ENCODE results near the gene CERK. TPM values are rescaled to one million over a fixed set of nuclear protein-coding genes. Genes with fewer than 3 reads are reported as not detected.

The CERK gene
- polyA plus RNA-seq, 1 of the 3 experiments (the other 2 are of a cell fraction) = 32.6 TPM

- 95% methylated on average over 13 of the region's 15 CpGs for WGBS (ENCODE audit: low lambda C conversion rate)
- no peaks in the 10 kb centered on the region for H4K20me1 ChIP-seq (ENCODE audit: insufficient read depth)
- DNase-seq = no peak
- ChIA-PET POLR2A (no interaction called here), CTCF (interaction anchor here (1.3 to 2.5 kb wide), 2 partner anchors 71 to 124 kb away, joined by 3 to 17 read pairs; no protein-coding TSS in a partner anchor)
- no peaks in the 10 kb centered on the region for H3K27me3 ChIP-seq (ENCODE audit: insufficient read depth)
- H3F3A ChIP-seq (replicated peaks; ENCODE audit: insufficient read depth) = no peaks in the 10 kb centered on the region
- no peak overlapping the region for H3K9ac ChIP-seq
- H2AFZ ChIP-seq (ENCODE audit: low read depth) = no peak overlapping the region
- no peak overlapping the region for H3K4me2 ChIP-seq
- no peak overlapping the region for H3K27ac ChIP-seq (ENCODE audit: low read depth in 2 of 2, low read length in 1 of 2)
- H3K79me2 ChIP-seq (ENCODE audit: insufficient read depth) = no peaks in the 10 kb centered on the region
- TF ChIP-seq JUND (IDR thresholded peaks at IDR 0.05) = no peak
- TF ChIP-seq, protein P1, sequence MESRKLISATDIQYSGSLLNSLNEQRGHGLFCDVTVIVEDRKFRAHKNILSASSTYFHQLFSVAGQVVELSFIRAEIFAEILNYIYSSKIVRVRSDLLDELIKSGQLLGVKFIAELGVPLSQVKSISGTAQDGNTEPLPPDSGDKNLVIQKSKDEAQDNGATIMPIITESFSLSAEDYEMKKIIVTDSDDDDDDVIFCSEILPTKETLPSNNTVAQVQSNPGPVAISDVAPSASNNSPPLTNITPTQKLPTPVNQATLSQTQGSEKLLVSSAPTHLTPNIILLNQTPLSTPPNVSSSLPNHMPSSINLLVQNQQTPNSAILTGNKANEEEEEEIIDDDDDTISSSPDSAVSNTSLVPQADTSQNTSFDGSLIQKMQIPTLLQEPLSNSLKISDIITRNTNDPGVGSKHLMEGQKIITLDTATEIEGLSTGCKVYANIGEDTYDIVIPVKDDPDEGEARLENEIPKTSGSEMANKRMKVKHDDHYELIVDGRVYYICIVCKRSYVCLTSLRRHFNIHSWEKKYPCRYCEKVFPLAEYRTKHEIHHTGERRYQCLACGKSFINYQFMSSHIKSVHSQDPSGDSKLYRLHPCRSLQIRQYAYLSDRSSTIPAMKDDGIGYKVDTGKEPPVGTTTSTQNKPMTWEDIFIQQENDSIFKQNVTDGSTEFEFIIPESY (IDR thresholded peaks at IDR 0.05; ENCODE audit: borderline replicate concordance, low read depth) = no peak
- TF ChIP-seq FOSL2 (IDR thresholded peaks at IDR 0.05; ENCODE audit: borderline replicate concordance, low read depth) = no peak
- TF ChIP-seq GATA2 (CRISPR knock-in tag; IDR thresholded peaks at IDR 0.05) = no peak
- no peak for TF ChIP-seq ELF1 (IDR thresholded peaks at IDR 0.05)
- TF ChIP-seq MEF2A (IDR thresholded peaks at IDR 0.05; ENCODE audit: borderline replicate concordance, low read depth) = no peak
- TF ChIP-seq REST (IDR thresholded peaks at IDR 0.05; ENCODE audit: low read depth, low read length) = no peak
- TF ChIP-seq FOXM1 (IDR thresholded peaks at IDR 0.05; ENCODE audit: low read depth) = no peak
- no peak for TF ChIP-seq CHD2 (IDR thresholded peaks at IDR 0.05; ENCODE audit: low read length, partially characterized antibody)
- no peak for TF ChIP-seq GABPA (IDR thresholded peaks at IDR 0.05; ENCODE audit: low read depth)
- no peak for TF ChIP-seq NFIC (IDR thresholded peaks at IDR 0.05; ENCODE audit: borderline replicate concordance)
- TF ChIP-seq, protein P2, sequence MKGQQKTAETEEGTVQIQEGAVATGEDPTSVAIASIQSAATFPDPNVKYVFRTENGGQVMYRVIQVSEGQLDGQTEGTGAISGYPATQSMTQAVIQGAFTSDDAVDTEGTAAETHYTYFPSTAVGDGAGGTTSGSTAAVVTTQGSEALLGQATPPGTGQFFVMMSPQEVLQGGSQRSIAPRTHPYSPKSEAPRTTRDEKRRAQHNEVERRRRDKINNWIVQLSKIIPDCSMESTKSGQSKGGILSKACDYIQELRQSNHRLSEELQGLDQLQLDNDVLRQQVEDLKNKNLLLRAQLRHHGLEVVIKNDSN (IDR thresholded peaks at IDR 0.05; ENCODE audit: borderline replicate concordance, low read depth) = no peak
- no peak for TF ChIP-seq SMC3 (IDR thresholded peaks at IDR 0.05; ENCODE audit: low read depth, low read length)
- TF ChIP-seq PBX3 (IDR thresholded peaks at IDR 0.05) = no peak
- no peak for TF ChIP-seq RCOR1 (IDR thresholded peaks at IDR 0.05; ENCODE audit: low read length)
- TF ChIP-seq TCF12 (IDR thresholded peaks at IDR 0.05) = no peak
- no peak for TF ChIP-seq MAX (IDR thresholded peaks at IDR 0.05; ENCODE audit: low read depth)
- H3K4me1 ChIP-seq (ENCODE audit: control insufficient read depth in 1 of 2, insufficient read depth in 2 of 2, low read depth in 1 of 2, low read length in 1 of 2) = no peaks in the 10 kb centered on the region; a peak in 1 of 4 replicates
- H3K36me3 ChIP-seq (replicated peaks in 1 of 2; ENCODE audit: control insufficient read depth in 1 of 2, insufficient read depth in 2 of 2, low read length in 1 of 2) = peaks cover 16 to 50% of the 10 kb centered on the region in 2 experiments
- H3K9me2 ChIP-seq = no peaks in the 10 kb centered on the region
- no peaks in the 10 kb centered on the region for H3K9me3 ChIP-seq
- H3K4me3 ChIP-seq (ENCODE audit: low read depth in 2 of 2, low read length in 1 of 2) = no peak overlapping the region
These were observed 51.0 kb downstream of the CERK start for GRCh38 chr22:46687048-46687444.
